ENCODE measurements around the gene NPFFR1. TPM values are rescaled to one million over a fixed set of nuclear protein-coding genes. Genes with fewer than 3 reads are reported as not detected.

NPFFR1 gene
- total and polyA plus RNA-seq, 2 experiments from 2014 or later: 0.03 to 0.05 TPM

DNA sequence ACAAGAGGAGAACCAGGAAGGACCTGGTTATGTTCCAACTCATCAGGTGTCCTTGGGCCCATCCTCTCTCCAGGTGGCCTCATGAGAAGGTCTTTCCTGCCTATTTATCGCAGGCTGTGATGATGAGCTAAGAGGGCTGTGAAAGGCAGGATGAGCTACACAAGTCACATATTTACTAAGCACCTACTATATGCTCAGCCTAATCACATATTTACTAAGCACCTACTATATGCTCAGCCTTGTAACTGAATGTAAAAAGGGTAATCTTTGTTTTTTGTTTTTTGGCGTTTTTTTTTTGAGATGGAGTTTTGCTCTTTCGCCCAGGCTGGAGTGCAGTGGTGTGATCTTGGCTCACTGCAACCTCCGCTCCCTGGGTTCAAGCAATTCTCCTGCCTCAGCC is 44.2 kb upstream of the NPFFR1 start:
- H2AFZ ChIP-seq: no peak overlapping the region
- H3K27ac ChIP-seq (ENCODE audit: low read depth): no peak overlapping the region
- ATAC-seq (no peak), DNase-seq (ENCODE audit: low spot score) (no peak)
- H3K9me2 ChIP-seq (ENCODE audit: insufficient read depth): no peaks in the 10 kb centered on the region
- Mint-ChIP-seq H3K36me3 (ENCODE audit: low read depth) (peaks cover 4% of the 10 kb centered on the region; the same call in 2 of the 3 replicates), H3K9me3 (peaks cover 3% of the 10 kb centered on the region), H3K27me3 (ENCODE audit: insufficient read depth, low read depth, poor library complexity) (peaks cover 12% of the 10 kb centered on the region), H3K4me1 (peaks cover 25% of the 10 kb centered on the region), H3K27ac (no peak overlapping the region), H3K4me3 (no peak overlapping the region)
- no peaks in the 10 kb centered on the region for H4K20me1 ChIP-seq (replicated peaks; ENCODE audit: insufficient read depth)
- TF ChIP-seq CREB1 (CRISPR knock-in tag; IDR thresholded peaks at IDR 0.05; ENCODE audit: low read depth): no peak
- TF ChIP-seq, protein P1, sequence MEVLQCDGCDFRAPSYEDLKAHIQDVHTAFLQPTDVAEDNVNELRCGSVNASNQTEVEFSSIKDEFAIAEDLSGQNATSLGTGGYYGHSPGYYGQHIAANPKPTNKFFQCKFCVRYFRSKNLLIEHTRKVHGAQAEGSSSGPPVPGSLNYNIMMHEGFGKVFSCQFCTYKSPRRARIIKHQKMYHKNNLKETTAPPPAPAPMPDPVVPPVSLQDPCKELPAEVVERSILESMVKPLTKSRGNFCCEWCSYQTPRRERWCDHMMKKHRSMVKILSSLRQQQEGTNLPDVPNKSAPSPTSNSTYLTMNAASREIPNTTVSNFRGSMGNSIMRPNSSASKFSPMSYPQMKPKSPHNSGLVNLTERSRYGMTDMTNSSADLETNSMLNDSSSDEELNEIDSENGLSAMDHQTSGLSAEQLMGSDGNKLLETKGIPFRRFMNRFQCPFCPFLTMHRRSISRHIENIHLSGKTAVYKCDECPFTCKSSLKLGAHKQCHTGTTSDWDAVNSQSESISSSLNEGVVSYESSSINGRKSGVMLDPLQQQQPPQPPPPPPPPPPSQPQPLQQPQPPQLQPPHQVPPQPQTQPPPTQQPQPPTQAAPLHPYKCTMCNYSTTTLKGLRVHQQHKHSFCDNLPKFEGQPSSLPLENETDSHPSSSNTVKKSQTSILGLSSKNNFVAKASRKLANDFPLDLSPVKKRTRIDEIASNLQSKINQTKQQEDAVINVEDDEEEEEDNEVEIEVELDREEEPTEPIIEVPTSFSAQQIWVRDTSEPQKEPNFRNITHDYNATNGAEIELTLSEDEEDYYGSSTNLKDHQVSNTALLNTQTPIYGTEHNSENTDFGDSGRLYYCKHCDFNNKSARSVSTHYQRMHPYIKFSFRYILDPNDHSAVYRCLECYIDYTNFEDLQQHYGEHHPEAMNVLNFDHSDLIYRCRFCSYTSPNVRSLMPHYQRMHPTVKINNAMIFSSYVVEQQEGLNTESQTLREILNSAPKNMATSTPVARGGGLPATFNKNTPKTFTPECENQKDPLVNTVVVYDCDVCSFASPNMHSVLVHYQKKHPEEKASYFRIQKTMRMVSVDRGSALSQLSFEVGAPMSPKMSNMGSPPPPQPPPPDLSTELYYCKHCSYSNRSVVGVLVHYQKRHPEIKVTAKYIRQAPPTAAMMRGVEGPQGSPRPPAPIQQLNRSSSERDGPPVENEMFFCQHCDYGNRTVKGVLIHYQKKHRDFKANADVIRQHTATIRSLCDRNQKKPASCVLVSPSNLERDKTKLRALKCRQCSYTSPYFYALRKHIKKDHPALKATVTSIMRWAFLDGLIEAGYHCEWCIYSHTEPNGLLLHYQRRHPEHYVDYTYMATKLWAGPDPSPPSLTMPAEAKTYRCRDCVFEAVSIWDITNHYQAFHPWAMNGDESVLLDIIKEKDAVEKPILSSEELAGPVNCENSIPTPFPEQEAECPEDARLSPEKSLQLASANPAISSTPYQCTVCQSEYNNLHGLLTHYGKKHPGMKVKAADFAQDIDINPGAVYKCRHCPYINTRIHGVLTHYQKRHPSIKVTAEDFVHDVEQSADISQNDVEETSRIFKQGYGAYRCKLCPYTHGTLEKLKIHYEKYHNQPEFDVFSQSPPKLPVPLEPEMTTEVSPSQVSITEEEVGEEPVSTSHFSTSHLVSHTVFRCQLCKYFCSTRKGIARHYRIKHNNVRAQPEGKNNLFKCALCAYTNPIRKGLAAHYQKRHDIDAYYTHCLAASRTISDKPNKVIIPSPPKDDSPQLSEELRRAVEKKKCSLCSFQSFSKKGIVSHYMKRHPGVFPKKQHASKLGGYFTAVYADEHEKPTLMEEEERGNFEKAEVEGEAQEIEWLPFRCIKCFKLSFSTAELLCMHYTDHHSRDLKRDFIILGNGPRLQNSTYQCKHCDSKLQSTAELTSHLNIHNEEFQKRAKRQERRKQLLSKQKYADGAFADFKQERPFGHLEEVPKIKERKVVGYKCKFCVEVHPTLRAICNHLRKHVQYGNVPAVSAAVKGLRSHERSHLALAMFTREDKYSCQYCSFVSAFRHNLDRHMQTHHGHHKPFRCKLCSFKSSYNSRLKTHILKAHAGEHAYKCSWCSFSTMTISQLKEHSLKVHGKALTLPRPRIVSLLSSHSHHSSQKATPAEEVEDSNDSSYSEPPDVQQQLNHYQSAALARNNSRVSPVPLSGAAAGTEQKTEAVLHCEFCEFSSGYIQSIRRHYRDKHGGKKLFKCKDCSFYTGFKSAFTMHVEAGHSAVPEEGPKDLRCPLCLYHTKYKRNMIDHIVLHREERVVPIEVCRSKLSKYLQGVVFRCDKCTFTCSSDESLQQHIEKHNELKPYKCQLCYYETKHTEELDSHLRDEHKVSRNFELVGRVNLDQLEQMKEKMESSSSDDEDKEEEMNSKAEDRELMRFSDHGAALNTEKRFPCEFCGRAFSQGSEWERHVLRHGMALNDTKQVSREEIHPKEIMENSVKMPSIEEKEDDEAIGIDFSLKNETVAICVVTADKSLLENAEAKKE (CRISPR knock-in tag; IDR thresholded peaks at IDR 0.05): no peak
- no peak overlapping the region for H3K4me3 ChIP-seq
- peaks cover 9% of the 10 kb centered on the region; the same call in 1 of the 2 replicates for H3K4me1 ChIP-seq (ENCODE audit: insufficient read depth)
- H3K79me2 ChIP-seq (replicated peaks; ENCODE audit: insufficient read depth): no peaks in the 10 kb centered on the region
- no peaks in the 10 kb centered on the region for H3K36me3 ChIP-seq (ENCODE audit: insufficient read depth)
- no peak overlapping the region for H3K4me2 ChIP-seq
- no peaks in the 10 kb centered on the region for H3F3A ChIP-seq (replicated peaks; ENCODE audit: low read depth)
- no peaks in the 10 kb centered on the region for H3K27me3 ChIP-seq (ENCODE audit: insufficient read depth)

DNA sequence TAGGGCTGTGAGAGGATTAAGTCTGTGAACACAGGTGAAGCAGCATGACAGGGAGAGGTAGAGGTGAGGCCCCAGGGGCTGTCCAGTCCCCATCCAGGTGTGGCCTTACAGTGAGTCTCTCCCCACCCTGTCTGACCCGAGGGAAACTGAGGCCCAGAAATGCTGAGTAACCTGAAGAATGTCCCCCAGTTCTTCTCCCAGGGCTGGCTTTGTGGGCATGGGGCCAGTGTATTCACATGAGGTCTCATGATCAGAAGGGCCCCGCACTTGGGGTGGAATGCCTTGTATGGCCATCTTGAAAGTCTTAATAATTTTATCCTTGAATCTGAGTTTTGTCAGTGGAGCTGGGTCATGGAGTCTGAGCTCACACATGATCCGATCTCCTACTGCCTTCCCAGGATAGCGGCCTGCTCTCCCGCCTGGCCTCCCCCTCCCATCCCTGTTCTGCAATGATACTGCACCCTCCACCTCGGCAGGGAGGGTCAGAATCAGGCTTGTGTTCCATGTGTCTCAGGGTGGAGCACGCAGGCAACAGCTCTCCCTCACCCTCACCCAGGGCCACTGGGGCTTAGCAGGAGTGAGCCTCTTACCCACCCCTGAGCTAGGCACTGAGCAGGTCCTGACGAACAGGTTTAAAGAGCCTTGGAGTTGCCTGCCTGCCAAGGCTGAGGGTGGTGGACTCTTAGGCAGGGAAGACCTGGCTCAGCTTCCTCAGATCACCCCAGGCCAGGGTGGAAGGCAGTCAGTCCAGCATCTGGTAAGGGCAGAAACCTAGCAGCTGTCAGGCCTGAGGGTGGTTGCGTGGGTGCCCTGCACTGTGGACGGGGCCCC is 41.4 kb upstream of the NPFFR1 start:
- Mint-ChIP-seq H3K36me3 (ENCODE audit: low read depth) (0 out of 3 replicates have a peak, but pooled peaks cover 6% of the 10 kb centered on the region), H3K27me3 (ENCODE audit: insufficient read depth, low read depth, poor library complexity) (peaks cover 12% of the 10 kb centered on the region), H3K4me1 (peaks cover 25% of the 10 kb centered on the region), H3K27ac (no peak overlapping the region), H3K9me3 (no peaks in the 10 kb centered on the region), H3K4me3 (no peak overlapping the region)
- no peak for ATAC-seq
- Histone ChIP-seq H3K27me3 (ENCODE audit: insufficient read depth) (no peaks in the 10 kb centered on the region), H3K4me3 (no peak overlapping the region), H3K9me2 (ENCODE audit: insufficient read depth) (no peaks in the 10 kb centered on the region), H3K36me3 (ENCODE audit: insufficient read depth) (no peaks in the 10 kb centered on the region), H3F3A (replicated peaks; ENCODE audit: low read depth) (no peaks in the 10 kb centered on the region), H4K20me1 (replicated peaks; ENCODE audit: insufficient read depth) (no peaks in the 10 kb centered on the region), H3K27ac (ENCODE audit: low read depth) (no peak overlapping the region), H3K4me2 (no peak overlapping the region), H3K79me2 (replicated peaks; ENCODE audit: insufficient read depth) (no peaks in the 10 kb centered on the region), H3K4me1 (ENCODE audit: insufficient read depth) (peaks cover 9% of the 10 kb centered on the region; the same call in 1 of the 2 replicates), H2AFZ (no peak overlapping the region)
- no peak for DNase-seq (ENCODE audit: low spot score)
- TF ChIP-seq ZNF114 (CRISPR knock-in tag; IDR thresholded peaks at IDR 0.05) (no peak), EZH2 (IDR thresholded peaks at IDR 0.05; ENCODE audit: low read depth, unreplicated experiment) (no peak), JUNB (IDR thresholded peaks at IDR 0.05; ENCODE audit: unreplicated experiment) (no peak), STAT1 (IDR thresholded peaks at IDR 0.05; ENCODE audit: unreplicated experiment) (no peak), CREB1 (CRISPR knock-in tag; IDR thresholded peaks at IDR 0.05; ENCODE audit: low read depth) (no peak)
